Measurements from ENCODE around the gene EEF1AKMT3. TPM values are rescaled to one million over a fixed set of nuclear protein-coding genes. Genes with fewer than 3 reads are reported as not detected.

EEF1AKMT3 gene
- total RNA-seq: 5.6 and 6.7 TPM in 2 replicates
- long read RNA-seq, partial matches to known transcripts: 0 of 6 reads
- long read RNA-seq, other reads (novel, unspliced or antisense): 2 of 6 reads

DNA sequence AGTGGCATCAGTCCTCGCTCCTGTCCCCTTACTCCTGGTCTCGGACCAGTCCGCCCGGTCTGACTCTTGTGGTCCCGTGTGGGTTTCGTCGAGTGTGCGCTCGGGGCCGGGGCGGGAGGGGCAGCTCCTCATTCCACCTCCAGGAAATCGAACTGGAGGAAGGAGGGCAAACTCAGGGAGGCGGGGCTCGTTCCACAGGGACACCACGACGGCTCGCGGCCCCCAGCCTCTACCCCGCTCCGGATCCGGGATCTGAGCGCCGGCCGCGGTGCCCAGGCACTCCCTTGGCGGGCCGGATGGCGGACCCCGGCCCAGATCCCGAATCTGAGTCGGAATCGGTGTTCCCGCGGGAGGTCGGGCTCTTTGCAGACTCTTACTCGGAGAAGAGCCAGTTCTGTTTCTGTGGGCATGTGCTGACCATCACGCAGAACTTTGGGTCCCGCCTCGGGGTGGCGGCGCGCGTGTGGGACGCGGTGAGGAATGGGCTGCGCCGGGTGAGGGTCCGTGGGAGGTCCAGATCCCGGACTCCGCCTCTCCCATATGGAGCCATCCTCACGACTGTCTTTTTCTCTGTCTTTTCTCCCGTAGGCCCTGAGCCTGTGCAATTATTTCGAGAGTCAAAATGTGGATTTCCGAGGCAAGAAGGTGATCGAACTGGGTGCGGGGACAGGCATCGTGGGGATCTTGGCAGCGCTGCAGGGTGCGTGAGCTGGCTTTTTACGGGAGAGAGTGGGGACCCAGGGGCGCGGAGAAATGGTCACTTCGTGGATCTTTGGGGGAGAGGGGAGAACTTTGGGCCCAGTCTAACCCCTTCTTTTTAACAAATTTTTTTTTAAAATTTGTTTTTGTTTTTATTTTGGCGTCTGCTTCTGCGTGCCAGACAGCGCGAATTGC, at the start of gene EEF1AKMT3:
EEF1AKMT3 (plus strand) TSS at position 186 of the 894 bp plus-strand sequence; CDS start at position 297, 111 bp downstream.
- TF ChIP-seq, protein P1, sequence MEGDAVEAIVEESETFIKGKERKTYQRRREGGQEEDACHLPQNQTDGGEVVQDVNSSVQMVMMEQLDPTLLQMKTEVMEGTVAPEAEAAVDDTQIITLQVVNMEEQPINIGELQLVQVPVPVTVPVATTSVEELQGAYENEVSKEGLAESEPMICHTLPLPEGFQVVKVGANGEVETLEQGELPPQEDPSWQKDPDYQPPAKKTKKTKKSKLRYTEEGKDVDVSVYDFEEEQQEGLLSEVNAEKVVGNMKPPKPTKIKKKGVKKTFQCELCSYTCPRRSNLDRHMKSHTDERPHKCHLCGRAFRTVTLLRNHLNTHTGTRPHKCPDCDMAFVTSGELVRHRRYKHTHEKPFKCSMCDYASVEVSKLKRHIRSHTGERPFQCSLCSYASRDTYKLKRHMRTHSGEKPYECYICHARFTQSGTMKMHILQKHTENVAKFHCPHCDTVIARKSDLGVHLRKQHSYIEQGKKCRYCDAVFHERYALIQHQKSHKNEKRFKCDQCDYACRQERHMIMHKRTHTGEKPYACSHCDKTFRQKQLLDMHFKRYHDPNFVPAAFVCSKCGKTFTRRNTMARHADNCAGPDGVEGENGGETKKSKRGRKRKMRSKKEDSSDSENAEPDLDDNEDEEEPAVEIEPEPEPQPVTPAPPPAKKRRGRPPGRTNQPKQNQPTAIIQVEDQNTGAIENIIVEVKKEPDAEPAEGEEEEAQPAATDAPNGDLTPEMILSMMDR (IDR thresholded peaks at IDR 0.05; ENCODE audit: unreplicated experiment): no peak
- peak within 1 kb of the TSS; percentile 98 for H3K4me3 Mint-ChIP-seq (ENCODE audit: low read depth)
- H3K27ac Mint-ChIP-seq: peak within 1 kb of the TSS; percentile 99
- H3K27me3 Mint-ChIP-seq: peaks cover 11% of the 10 kb centered on the region
- no peaks in the 10 kb centered on the region for H3K9me3 Mint-ChIP-seq (ENCODE audit: low read depth)
- peaks cover 9% of the 10 kb centered on the region for H3K4me1 Mint-ChIP-seq (ENCODE audit: low read depth)
- H3K36me3 Mint-ChIP-seq (ENCODE audit: insufficient read depth): peaks cover 9% of the 10 kb centered on the region
- peak; percentile 45 for DNase-seq (ENCODE audit: low spot score, unreplicated experiment)

DNA sequence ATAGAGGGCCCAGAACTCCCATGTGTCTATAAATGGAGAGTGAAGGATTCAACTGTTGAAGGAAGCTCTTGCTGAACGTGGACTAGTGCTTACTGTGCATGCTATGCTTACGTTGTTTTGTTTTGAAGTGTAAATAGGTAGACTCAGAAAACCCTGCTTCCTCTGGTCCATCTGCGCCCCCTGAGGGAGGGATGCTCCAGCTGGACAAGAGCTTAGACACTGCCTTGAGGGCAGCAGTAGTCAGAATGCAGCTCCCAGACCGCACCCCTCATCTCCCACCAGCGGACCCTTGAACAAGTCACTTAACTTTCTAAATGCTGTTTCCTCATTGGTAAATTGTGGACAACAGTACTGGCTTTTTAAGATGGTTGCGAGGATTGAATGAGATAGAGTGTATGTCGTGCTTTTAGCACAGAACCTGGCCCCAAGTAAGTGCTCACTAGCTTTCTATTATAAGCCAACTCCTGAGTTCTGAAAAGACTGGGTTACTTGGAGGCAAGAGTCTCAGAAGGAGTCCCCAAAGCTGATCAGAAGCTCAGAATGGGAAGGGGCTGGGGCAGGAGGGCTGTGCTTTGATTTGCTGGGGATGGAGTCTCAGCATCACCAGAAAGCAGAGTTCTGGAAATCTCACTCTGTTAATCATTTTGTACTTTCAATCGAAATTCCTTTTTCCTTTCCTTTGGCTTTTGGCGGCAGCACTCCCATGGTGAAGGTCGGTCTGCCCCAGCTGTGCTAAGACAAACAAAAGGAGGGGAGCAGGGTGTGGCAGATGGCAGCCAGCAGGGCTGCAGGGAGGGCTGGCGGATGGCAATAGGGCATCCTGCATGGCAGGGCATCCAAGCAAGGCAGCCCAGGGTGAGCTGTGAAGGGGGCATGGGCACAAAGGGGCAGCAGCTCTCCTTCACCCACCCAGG, 49.4 kb upstream of the EEF1AKMT3 start:
- peaks cover 5% of the 10 kb centered on the region for H3K4me1 Mint-ChIP-seq (ENCODE audit: low read depth)
- no peaks in the 10 kb centered on the region for H3K9me3 Mint-ChIP-seq (ENCODE audit: low read depth)
- TF ChIP-seq, protein P1 (IDR thresholded peaks at IDR 0.05; ENCODE audit: unreplicated experiment): no peak
- no peak overlapping the region for H3K27ac Mint-ChIP-seq
- peaks cover 13% of the 10 kb centered on the region for H3K36me3 Mint-ChIP-seq (ENCODE audit: insufficient read depth)
- H3K27me3 Mint-ChIP-seq: peaks cover 48% of the 10 kb centered on the region
- no peak overlapping the region for H3K4me3 Mint-ChIP-seq (ENCODE audit: low read depth)
- DNase-seq (ENCODE audit: low spot score, unreplicated experiment): no peak

DNA sequence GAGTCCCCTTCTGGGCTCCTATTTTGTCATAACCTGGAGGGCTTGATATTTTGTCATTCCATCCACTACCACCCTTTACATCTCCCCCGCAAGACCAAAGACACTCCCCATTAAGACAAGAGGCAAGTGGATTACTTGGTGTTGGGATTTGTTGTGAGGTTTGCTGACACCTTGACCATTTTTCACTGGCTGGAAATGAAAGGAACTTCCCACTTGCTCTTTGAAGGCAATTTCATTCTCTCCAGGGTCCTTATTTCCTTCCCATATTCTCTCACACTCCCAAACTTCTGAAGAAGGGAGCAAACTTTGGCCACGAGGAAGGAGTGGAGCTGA, 48.8 kb upstream of the EEF1AKMT3 start:
- Mint-ChIP-seq H3K27me3 (peaks cover 55% of the 10 kb centered on the region), H3K4me3 (ENCODE audit: low read depth) (no peak overlapping the region), H3K27ac (no peak overlapping the region)

DNA sequence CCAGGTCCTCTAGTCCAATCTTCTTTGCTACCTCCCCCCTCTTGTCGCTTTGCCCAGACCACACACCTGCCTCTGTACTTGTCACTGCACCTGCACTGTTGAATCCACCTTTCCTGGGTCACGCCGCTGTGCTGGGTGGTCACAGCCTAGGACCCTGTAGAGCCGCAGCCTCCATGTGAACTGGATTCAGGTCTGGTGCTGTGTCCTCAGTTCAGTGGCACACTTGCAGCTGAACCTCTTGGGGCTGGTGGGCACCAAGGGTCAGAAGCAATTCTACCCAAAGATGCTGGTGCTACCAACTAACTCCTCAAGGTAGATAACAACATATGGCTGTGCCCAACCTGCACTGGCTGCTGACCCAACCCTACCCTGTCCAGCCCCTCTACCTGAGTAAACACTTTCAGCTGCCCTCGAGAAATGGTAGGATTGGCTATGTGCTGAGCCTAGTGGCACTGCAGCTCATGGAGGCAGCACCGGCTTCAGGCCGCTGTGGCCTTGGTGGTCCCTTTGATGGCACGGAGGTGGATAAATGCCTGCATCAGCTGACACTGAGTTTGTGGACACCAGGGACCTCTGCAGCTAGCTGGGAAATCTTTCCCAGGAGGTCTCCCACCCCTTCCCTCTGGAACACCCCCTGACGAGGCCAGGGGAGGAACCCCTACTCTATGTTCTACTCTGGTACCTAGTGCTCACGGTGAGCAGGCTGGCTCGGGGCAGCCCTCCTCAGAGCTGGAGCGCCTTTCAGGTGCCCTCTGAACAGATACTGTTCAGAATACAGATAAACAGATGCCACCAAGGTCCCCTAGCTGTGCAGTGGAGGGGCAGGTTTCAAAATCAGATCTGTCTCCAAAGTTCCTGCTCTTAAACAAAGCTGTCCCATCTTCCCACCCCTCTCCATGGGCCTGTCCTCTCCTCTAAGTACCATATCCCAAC, 48.1 kb upstream of the EEF1AKMT3 start:
- Mint-ChIP-seq H3K4me3 (ENCODE audit: low read depth) (no peak overlapping the region), H3K27me3 (peaks cover 61% of the 10 kb centered on the region), H3K36me3 (ENCODE audit: insufficient read depth) (peaks cover 7% of the 10 kb centered on the region), H3K27ac (no peak overlapping the region), H3K9me3 (ENCODE audit: low read depth) (no peaks in the 10 kb centered on the region), H3K4me1 (ENCODE audit: low read depth) (peaks cover 5% of the 10 kb centered on the region)
- TF ChIP-seq, protein P1 (IDR thresholded peaks at IDR 0.05; ENCODE audit: unreplicated experiment): no peak
- DNase-seq (ENCODE audit: low spot score, unreplicated experiment): no peak

More for the DNA sequence above, 48.8 kb upstream of the EEF1AKMT3 start:
- TF ChIP-seq, protein P1 (IDR thresholded peaks at IDR 0.05; ENCODE audit: unreplicated experiment): no peak
- no peaks in the 10 kb centered on the region for H3K9me3 Mint-ChIP-seq (ENCODE audit: low read depth)
- H3K36me3 Mint-ChIP-seq (ENCODE audit: insufficient read depth): peaks cover 9% of the 10 kb centered on the region
- no peak for DNase-seq (ENCODE audit: low spot score, unreplicated experiment)
- H3K4me1 Mint-ChIP-seq (ENCODE audit: low read depth): peaks cover 5% of the 10 kb centered on the region

All from progenitor cell of endocrine pancreas (in vitro differentiated cells).